Upper lobe of right lung (tissue), 1 donor: ENCODE results near the gene MRPL14. TPM values are rescaled to one million over a fixed set of nuclear protein-coding genes. Genes with fewer than 3 reads are reported as not detected.

Experiments
- ATAC-seq: fragments of 200-7000 bp; cut with Tn5 transposase; one replicate; pipeline ENCODE4 v1.9.1; 2020; ENCODE audit warnings: mild to moderate bottlenecking, moderate library complexity
- DNase-seq: peaks from one replicate; pipeline ENCODE4 v3.0.0-alpha.2; 2020
- H3K27ac ChIP-seq: fragments of 200-600 bp; one replicate; pipeline ENCODE4 v1.8.0; 2022
- H3K27me3 ChIP-seq: fragments of 200-600 bp; one replicate; pipeline ENCODE4 v1.8.0; 2022; ENCODE audit warnings: mild to moderate bottlenecking
- H3K36me3 ChIP-seq: fragments of 200-600 bp; one replicate; pipeline ENCODE4 v1.8.0; 2022
- H3K4me1 ChIP-seq: fragments of 200-600 bp; one replicate; pipeline ENCODE4 v1.8.0; 2022
- H3K4me3 ChIP-seq: fragments of 200-600 bp; one replicate; pipeline ENCODE4 v1.8.0; 2022; ENCODE audit warnings: mild to moderate bottlenecking
- H3K9me3 ChIP-seq: fragments of 200-600 bp; one replicate; pipeline ENCODE4 v1.8.0; 2022
- intact Hi-C: fragments of 100-400 bp; cut with DNase I; formaldehyde crosslinking; loops from one replicate; pipeline ENCODE4 v1.11.0; 2022
- total RNA-seq: library from RNA; stranded (reverse); fragmentation: NEBNext Ultra II Directional; extraction: Animal tissue kit (Norgen Biotek cat#: 25700); gene quantifications from one replicate; pipeline ENCODE4 v1.2.1, GENCODE V29; 2021
- TF ChIP-seq, protein P1 (sequence below): fragments of 200-600 bp; IDR thresholded peaks from one replicate; pipeline ENCODE4 v1.8.0; 2022; ENCODE audit warnings: antibody characterized with exemption
- donor health status: DM: no; HTN: yes; CAD: no; lungs with severe emphysema.

Gene MRPL14
- total RNA-seq, 1 donor from 2014 or later = 94.1 TPM

DNA sequence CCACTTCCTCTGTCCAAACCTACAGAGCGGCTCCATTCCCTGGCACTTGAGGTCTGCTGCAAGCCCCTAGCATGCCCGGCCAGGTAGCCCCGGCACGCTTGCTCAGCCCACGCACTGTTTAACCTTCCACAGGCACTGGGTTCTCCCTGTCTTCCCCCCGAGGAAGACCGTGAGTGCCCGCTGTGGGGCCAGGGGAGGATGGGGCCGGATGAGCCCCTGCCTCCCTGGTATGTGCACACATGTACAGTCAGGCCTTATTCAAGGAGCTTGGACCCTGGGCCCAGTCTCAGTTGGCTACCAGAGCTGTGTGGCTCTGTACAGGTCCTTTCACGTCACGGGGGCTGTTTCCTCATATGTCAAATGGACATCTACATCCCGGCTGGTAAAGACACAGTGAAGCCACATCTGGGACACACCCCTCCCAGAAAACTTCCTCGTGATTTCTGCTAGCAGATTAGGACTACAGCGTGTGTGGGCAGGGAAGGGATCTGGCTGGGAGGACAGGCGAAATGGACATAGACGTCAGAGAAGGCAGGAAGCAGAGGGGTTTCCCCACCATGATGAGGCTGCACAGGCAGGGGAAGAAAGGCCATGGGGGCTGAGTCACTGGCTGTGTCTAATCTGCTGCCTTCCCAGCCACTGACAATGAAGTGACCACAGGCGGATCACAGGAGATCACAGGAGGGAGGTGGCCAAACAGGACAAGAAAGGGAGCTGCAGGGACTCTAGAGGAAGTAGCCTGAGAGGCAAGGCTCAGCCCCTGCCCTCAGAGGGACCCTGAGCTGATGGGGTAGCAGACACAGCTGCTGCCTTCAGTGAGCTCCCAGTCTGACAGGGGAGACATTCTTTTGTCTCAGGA lies 62.9 kb downstream of the MRPL14 start:
- TF ChIP-seq, protein P1, sequence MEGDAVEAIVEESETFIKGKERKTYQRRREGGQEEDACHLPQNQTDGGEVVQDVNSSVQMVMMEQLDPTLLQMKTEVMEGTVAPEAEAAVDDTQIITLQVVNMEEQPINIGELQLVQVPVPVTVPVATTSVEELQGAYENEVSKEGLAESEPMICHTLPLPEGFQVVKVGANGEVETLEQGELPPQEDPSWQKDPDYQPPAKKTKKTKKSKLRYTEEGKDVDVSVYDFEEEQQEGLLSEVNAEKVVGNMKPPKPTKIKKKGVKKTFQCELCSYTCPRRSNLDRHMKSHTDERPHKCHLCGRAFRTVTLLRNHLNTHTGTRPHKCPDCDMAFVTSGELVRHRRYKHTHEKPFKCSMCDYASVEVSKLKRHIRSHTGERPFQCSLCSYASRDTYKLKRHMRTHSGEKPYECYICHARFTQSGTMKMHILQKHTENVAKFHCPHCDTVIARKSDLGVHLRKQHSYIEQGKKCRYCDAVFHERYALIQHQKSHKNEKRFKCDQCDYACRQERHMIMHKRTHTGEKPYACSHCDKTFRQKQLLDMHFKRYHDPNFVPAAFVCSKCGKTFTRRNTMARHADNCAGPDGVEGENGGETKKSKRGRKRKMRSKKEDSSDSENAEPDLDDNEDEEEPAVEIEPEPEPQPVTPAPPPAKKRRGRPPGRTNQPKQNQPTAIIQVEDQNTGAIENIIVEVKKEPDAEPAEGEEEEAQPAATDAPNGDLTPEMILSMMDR = no peak
- DNase-seq (peak; percentile 71), ATAC-seq (peak; percentile 80)
- intact Hi-C loops = no loop called here
- Histone ChIP-seq H3K36me3 (no peaks in the 10 kb centered on the region), H3K4me1 (peaks cover 16% of the 10 kb centered on the region), H3K4me3 (no peak overlapping the region), H3K27me3 (no peaks in the 10 kb centered on the region), H3K27ac (peak overlapping the region; percentile 5), H3K9me3 (no peaks in the 10 kb centered on the region)

DNA sequence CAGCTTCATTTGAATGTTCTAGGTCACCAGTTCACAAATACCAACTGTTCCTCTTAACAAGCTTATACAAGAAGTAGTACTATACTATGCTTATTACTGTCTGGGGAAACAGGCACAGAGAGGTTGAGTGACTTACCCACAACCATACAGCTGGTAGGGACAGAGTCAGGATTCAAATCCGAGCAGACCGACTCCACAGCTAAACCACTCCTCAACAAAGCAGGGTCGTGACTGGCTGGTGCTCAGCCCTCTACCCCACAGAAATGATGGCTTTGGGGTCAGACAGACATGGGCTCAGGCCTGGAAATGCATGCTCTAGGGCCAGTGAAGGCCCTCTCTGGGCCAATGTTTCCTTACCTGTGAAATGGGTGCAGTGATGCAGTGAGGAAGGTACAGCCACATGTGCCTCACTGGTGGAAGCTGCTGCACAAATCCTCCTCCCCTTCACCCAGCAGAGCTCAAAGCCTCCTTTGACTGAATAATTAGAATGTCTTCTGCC lies 63.6 kb downstream of the MRPL14 start:
- Histone ChIP-seq H3K27me3 (no peaks in the 10 kb centered on the region), H3K4me1 (peaks cover 21% of the 10 kb centered on the region), H3K36me3 (no peaks in the 10 kb centered on the region), H3K4me3 (no peak overlapping the region), H3K27ac (no peak overlapping the region), H3K9me3 (no peaks in the 10 kb centered on the region)
- ATAC-seq (no peak), DNase-seq (no peak)
- intact Hi-C loops = no loop called here
- TF ChIP-seq, protein P1 = no peak

Other genes with a start within 250 kb of the MRPL14 start
- 119 TPM for gene TMEM63B, start 102 bp upstream of the MRPL14 start, total RNA-seq
- gene CAPN11, start 31.4 kb upstream of the MRPL14 start, total RNA-seq = 1.6 TPM
- gene MYMX, start 89.5 kb upstream of the MRPL14 start, total RNA-seq = 0.52 TPM
- gene SLC29A1, start 96.1 kb upstream of the MRPL14 start, total RNA-seq = 59.8 TPM
- 660 TPM for gene HSP90AB1, start 119.6 kb upstream of the MRPL14 start, total RNA-seq
- gene SLC35B2, start 130.1 kb upstream of the MRPL14 start, total RNA-seq = 32.3 TPM
- gene NFKBIE, start 138.1 kb upstream of the MRPL14 start, total RNA-seq = 7.1 TPM
- not detected for gene TMEM151B, start 143.0 kb upstream of the MRPL14 start, total RNA-seq
- 11.8 TPM for gene AARS2, start 185.9 kb upstream of the MRPL14 start, total RNA-seq
- not detected for gene SPATS1, start 215.2 kb upstream of the MRPL14 start, total RNA-seq